Urinary bladder (tissue), 4 donors: ENCODE measurements around the gene CNTNAP2. TPM values are rescaled to one million over a fixed set of nuclear protein-coding genes. Genes with fewer than 3 reads are reported as not detected.

Experiments used
- DNase-seq: peaks from one replicate; pipeline ENCODE4 v3.0.0-alpha.2; 2015; ENCODE audit errors: extremely low spot score
- H3K27ac ChIP-seq: one replicate; pipeline ENCODE4 v1.5.1; 2013; ENCODE audit warnings: low read depth, mild to moderate bottlenecking, moderate library complexity
- H3K36me3 ChIP-seq: one replicate; pipeline ENCODE4 v1.6.1; 2013; ENCODE audit warnings: mild to moderate bottlenecking, moderate library complexity; ENCODE audit not compliant: insufficient read depth
- H3K4me1 ChIP-seq: one replicate; pipeline ENCODE4 v1.6.1; 2013; ENCODE audit warnings: mild to moderate bottlenecking, moderate library complexity; ENCODE audit not compliant: insufficient read depth
- H3K4me3 ChIP-seq: one replicate; pipeline ENCODE4 v1.5.1; 2013; ENCODE audit warnings: low read depth, low read length
- WGBS: extraction: QIAGEN DNeasy Blood & Tissue Kit; methylation state at CpG from one replicate; pipeline ENCODE4 v1.1.7; 2013; 5-methylcytosine and 5-hydroxymethylcytosine counted together
- polyA plus RNA-seq: library from polyadenylated mRNA; stranded (reverse); fragments of 200-250 nt; gene quantifications from one replicate; pipeline ENCODE4 v1.2.3, GENCODE V29; 2013
- total RNA-seq: library from RNA; depleted of rRNA; stranded (reverse); fragments of >200 nt; gene quantifications from one replicate; pipeline ENCODE4 v1.2.3, GENCODE V29; 2014
- donor health status: healthy with polysubstance abuse.
- donor health status: healthy.

CNTNAP2 gene
- total and polyA plus RNA-seq, 2 donors, result 0.28 to 23.3 TPM

GRCh38 chr7:148266795-148267194 is 2150.2 kb downstream of the CNTNAP2 start:
- H3K27ac ChIP-seq, result no peak overlapping the region
- no peak for DNase-seq
- no peak overlapping the region for H3K4me3 ChIP-seq
- H3K36me3 ChIP-seq, result no peaks in the 10 kb centered on the region
- WGBS, result 92% methylated on average over 8 of the region's 8 CpGs
- no peaks in the 10 kb centered on the region for H3K4me1 ChIP-seq

GRCh38 chr7:148270576-148270975 is 2154.0 kb downstream of the CNTNAP2 start:
- Histone ChIP-seq H3K4me3 (no peak overlapping the region), H3K36me3 (no peaks in the 10 kb centered on the region), H3K27ac (no peak overlapping the region), H3K4me1 (no peaks in the 10 kb centered on the region)
- WGBS, result 86% methylated on average over 4 of the region's 4 CpGs
- no peak for DNase-seq

GRCh38 chr7:148274118-148274517 is 2157.5 kb downstream of the CNTNAP2 start:
- Histone ChIP-seq H3K36me3 (no peaks in the 10 kb centered on the region), H3K4me1 (no peaks in the 10 kb centered on the region), H3K27ac (no peak overlapping the region), H3K4me3 (no peak overlapping the region)
- DNase-seq, result no peak
- WGBS, result 92% methylated on average over 3 of the region's 3 CpGs

GRCh38 chr7:148275359-148275890 is 2158.8 kb downstream of the CNTNAP2 start:
- H3K36me3 ChIP-seq, result no peaks in the 10 kb centered on the region
- no peak for DNase-seq
- no peak overlapping the region for H3K4me3 ChIP-seq
- no peak overlapping the region for H3K27ac ChIP-seq
- WGBS, result 85% methylated on average over 4 of the region's 4 CpGs
- H3K4me1 ChIP-seq, result no peaks in the 10 kb centered on the region

- 63% methylated on average over 11 of the region's 11 CpGs for WGBS
- no peaks in the 10 kb centered on the region for H3K36me3 ChIP-seq
- no peaks in the 10 kb centered on the region for H3K4me1 ChIP-seq
- H3K4me3 ChIP-seq, result no peak overlapping the region
- H3K27ac ChIP-seq, result no peak overlapping the region
- DNase-seq, result no peak
Measured at GRCh38 chr7:148276314-148277041, 2159.9 kb downstream of the CNTNAP2 start.

GRCh38 chr7:148277042-148277660 is 2160.6 kb downstream of the CNTNAP2 start:
- Histone ChIP-seq H3K4me1 (no peaks in the 10 kb centered on the region), H3K36me3 (no peaks in the 10 kb centered on the region), H3K4me3 (no peak overlapping the region), H3K27ac (no peak overlapping the region)
- no peak for DNase-seq
- 79% methylated on average over 11 of the region's 11 CpGs for WGBS

- no peak for DNase-seq
- no peaks in the 10 kb centered on the region for H3K4me1 ChIP-seq
- no peak overlapping the region for H3K4me3 ChIP-seq
- no peaks in the 10 kb centered on the region for H3K36me3 ChIP-seq
- WGBS, result 14% methylated on average over 2 of the region's 2 CpGs
- no peak overlapping the region for H3K27ac ChIP-seq
Measured at GRCh38 chr7:148286150-148286549, 2169.5 kb downstream of the CNTNAP2 start.

- no peaks in the 10 kb centered on the region for H3K36me3 ChIP-seq
- H3K27ac ChIP-seq, result no peak overlapping the region
- DNase-seq, result no peak
- 95% methylated on average over 1 of the region's 2 CpGs for WGBS
- H3K4me3 ChIP-seq, result no peak overlapping the region
- no peaks in the 10 kb centered on the region for H3K4me1 ChIP-seq
Measured at GRCh38 chr7:148287538-148287937, 2170.9 kb downstream of the CNTNAP2 start.

- no peaks in the 10 kb centered on the region for H3K4me1 ChIP-seq
- WGBS, result 100% methylated on average over 1 of the region's 1 CpG
- DNase-seq, result no peak
- H3K36me3 ChIP-seq, result no peaks in the 10 kb centered on the region
- no peak overlapping the region for H3K4me3 ChIP-seq
- no peak overlapping the region for H3K27ac ChIP-seq
Measured at GRCh38 chr7:148288592-148289151, 2172.1 kb downstream of the CNTNAP2 start.

- H3K4me3 ChIP-seq, result no peak overlapping the region
- H3K4me1 ChIP-seq, result no peaks in the 10 kb centered on the region
- DNase-seq, result no peak
- 53% methylated on average over 1 of the region's 1 CpG for WGBS
- H3K27ac ChIP-seq, result no peak overlapping the region
- no peaks in the 10 kb centered on the region for H3K36me3 ChIP-seq
Measured at GRCh38 chr7:148289630-148290029, 2173.0 kb downstream of the CNTNAP2 start.

GRCh38 chr7:148290538-148290937 is 2173.9 kb downstream of the CNTNAP2 start:
- 62% methylated on average over 3 of the region's 3 CpGs for WGBS
- no peak overlapping the region for H3K27ac ChIP-seq
- H3K4me1 ChIP-seq, result no peaks in the 10 kb centered on the region
- DNase-seq, result no peak
- no peaks in the 10 kb centered on the region for H3K36me3 ChIP-seq
- no peak overlapping the region for H3K4me3 ChIP-seq

- Histone ChIP-seq H3K4me1 (no peaks in the 10 kb centered on the region), H3K27ac (no peak overlapping the region), H3K4me3 (no peak overlapping the region), H3K36me3 (no peaks in the 10 kb centered on the region)
- WGBS, result 71% methylated on average over 1 of the region's 1 CpG
- no peak for DNase-seq
Measured at GRCh38 chr7:148291799-148292198, 2175.2 kb downstream of the CNTNAP2 start.

GRCh38 chr7:148296994-148297644 is 2180.5 kb downstream of the CNTNAP2 start:
- Histone ChIP-seq H3K4me1 (no peaks in the 10 kb centered on the region), H3K36me3 (no peaks in the 10 kb centered on the region), H3K27ac (no peak overlapping the region), H3K4me3 (no peak overlapping the region)
- no peak for DNase-seq
- WGBS, result 95% methylated on average over 2 of the region's 2 CpGs
